Neural progenitor cell (in vitro differentiated cells): Measurements from ENCODE around the gene ZNF501.

ENCODE experiments used
- CTCF ChIP-seq: fragments of 200-600 bp; sonication (generic); IDR thresholded peaks from 2 replicates; pipeline ENCODE4 v1.5.1; 2017; ENCODE audit warnings: antibody characterized with exemption, mild to moderate bottlenecking
- EZH2 ChIP-seq: fragments of 200-600 bp; sonication (generic); IDR thresholded peaks from 2 replicates; pipeline ENCODE4 v1.6.1; 2017; ENCODE audit warnings: antibody characterized with exemption, mild to moderate bottlenecking, moderate library complexity

GRCh38 chr3:44722103-44722401 is 7.4 kb upstream of the ZNF501 start:
- TF ChIP-seq CTCF: no peak
- TF ChIP-seq EZH2: no peak
